Measurements from ENCODE around the gene PRKN.

PRKN gene

GRCh38 chr6:161361529-161361928 is 1366.0 kb downstream of the PRKN start:
- H3K9me3 ChIP-seq (ENCODE audit: control insufficient read depth, insufficient read depth, low read depth, low read length): peaks cover 7% of the 10 kb centered on the region; the same call in 1 of the 2 replicates

DNA sequence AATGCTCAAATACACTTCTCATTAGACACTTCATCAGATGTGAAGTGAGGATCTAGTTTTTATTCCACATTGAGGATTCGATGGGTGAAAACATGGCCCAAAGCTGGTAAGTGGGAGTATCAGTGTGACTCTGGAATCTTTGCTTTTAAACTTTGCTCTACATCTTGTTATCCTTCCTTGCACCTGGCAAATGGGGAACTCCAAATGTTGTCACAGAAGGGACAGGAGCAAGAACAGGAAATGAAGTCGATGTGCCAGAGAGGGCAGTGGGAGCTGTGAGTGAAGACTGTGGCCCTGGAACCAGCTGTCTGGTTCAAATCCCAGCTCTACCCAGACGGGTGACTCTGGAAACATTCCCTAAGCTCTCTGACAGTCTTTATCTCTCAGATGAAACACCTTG is 1367.0 kb downstream of the PRKN start:
- Histone ChIP-seq H3K27me3 (ENCODE audit: control insufficient read depth, insufficient read depth, low read length) (no peaks in the 10 kb centered on the region), H3K4me3 (ENCODE audit: low read depth, low read length) (no peak overlapping the region)

More at GRCh38 chr6:161361529-161361928, 1366.0 kb downstream of the PRKN start:
- no peak overlapping the region for H3K9ac ChIP-seq (ENCODE audit: low read length)
- H3K4me3 ChIP-seq (ENCODE audit: low read depth, low read length): no peak overlapping the region
- H3K36me3 ChIP-seq (ENCODE audit: control insufficient read depth, insufficient read depth, low read length): no peaks in the 10 kb centered on the region
- H3K4me1 ChIP-seq (ENCODE audit: control insufficient read depth, insufficient read depth, low read length): no peaks in the 10 kb centered on the region
- H3K27ac ChIP-seq (ENCODE audit: low read depth, low read length): no peak overlapping the region
- H3K27me3 ChIP-seq (ENCODE audit: control insufficient read depth, insufficient read depth, low read length): no peaks in the 10 kb centered on the region

DNA sequence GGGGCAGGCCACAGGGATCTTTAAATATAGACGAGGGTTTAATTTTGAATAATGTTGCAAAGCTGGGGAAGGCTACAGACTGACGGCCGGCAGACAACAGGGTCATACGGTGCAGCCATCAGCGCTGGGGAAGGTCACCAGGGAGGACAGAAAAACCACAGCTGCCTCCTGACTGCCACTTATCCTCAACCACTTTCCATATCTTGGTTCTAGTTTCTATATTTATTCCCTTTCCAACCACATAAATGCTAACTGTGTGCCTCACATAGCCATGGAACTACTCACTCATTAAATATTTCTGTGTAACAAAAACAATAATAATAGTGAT is 1368.0 kb downstream of the PRKN start:
- no peaks in the 10 kb centered on the region for H3K27me3 ChIP-seq (ENCODE audit: control insufficient read depth, insufficient read depth, low read length)
- no peaks in the 10 kb centered on the region for H3K36me3 ChIP-seq (ENCODE audit: control insufficient read depth, insufficient read depth, low read length)
- no peak overlapping the region for H3K27ac ChIP-seq (ENCODE audit: low read depth, low read length)
- H3K4me1 ChIP-seq (ENCODE audit: control insufficient read depth, insufficient read depth, low read length): 0 out of 2 replicates have a peak, but pooled peaks cover under 1% of the 10 kb centered on the region
- H3K9me3 ChIP-seq (ENCODE audit: control insufficient read depth, insufficient read depth, low read depth, low read length): peaks cover 4% of the 10 kb centered on the region; the same call in 1 of the 2 replicates
- no peak overlapping the region for H3K9ac ChIP-seq (ENCODE audit: low read length)
- H3K4me3 ChIP-seq (ENCODE audit: low read depth, low read length): no peak overlapping the region

More for the DNA sequence above, 1367.0 kb downstream of the PRKN start:
- Histone ChIP-seq H3K9me3 (ENCODE audit: control insufficient read depth, insufficient read depth, low read depth, low read length) (peaks cover 4% of the 10 kb centered on the region; the same call in 1 of the 2 replicates), H3K27ac (ENCODE audit: low read depth, low read length) (no peak overlapping the region), H3K4me1 (ENCODE audit: control insufficient read depth, insufficient read depth, low read length) (no peaks in the 10 kb centered on the region), H3K9ac (ENCODE audit: low read length) (no peak overlapping the region), H3K36me3 (ENCODE audit: control insufficient read depth, insufficient read depth, low read length) (no peaks in the 10 kb centered on the region)

DNA sequence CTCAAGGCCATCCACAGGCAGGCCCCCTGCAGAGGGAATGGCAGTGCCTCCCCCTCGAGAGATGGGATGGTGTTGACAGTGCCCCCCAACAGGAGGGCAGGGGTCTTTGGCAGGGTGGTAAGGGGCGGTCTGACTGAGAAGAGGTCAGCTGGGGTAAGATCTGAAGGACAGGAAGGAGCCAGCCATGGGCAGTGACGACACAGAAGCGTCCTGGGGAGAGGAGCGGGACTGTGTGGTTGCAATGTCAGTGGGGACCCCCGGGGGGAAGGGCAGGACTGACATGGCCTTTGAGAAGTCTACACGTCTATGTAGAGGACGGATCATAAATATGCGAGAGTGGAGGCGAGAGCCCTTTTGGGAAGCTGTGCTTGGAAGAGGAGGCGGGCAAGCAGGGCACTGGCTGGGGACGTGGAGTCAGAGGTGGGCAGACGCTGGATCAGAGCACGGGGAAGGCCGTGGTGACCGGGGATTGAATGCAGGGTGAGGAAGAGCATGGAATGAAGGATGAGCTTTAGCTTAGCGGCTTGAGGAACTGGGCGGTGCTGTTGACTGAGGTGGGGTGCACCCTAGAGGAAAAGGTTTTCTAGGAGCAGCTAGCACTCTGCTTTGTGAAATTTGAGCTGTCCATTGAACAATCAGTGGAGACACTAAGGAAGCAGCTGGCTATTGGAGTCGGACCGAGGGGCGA is 1371.3 kb downstream of the PRKN start:
- no peak overlapping the region for H3K9ac ChIP-seq (ENCODE audit: low read length)
- no peaks in the 10 kb centered on the region for H3K9me3 ChIP-seq (ENCODE audit: control insufficient read depth, insufficient read depth, low read depth, low read length)
- H3K27me3 ChIP-seq (ENCODE audit: control insufficient read depth, insufficient read depth, low read length): no peaks in the 10 kb centered on the region
- H3K4me1 ChIP-seq (ENCODE audit: control insufficient read depth, insufficient read depth, low read length): peaks cover 9% of the 10 kb centered on the region; the same call in 1 of the 2 replicates
- H3K4me3 ChIP-seq (ENCODE audit: low read depth, low read length): no peak overlapping the region
- no peaks in the 10 kb centered on the region for H3K36me3 ChIP-seq (ENCODE audit: control insufficient read depth, insufficient read depth, low read length)
- H3K27ac ChIP-seq (ENCODE audit: low read depth, low read length): no peak overlapping the region

DNA sequence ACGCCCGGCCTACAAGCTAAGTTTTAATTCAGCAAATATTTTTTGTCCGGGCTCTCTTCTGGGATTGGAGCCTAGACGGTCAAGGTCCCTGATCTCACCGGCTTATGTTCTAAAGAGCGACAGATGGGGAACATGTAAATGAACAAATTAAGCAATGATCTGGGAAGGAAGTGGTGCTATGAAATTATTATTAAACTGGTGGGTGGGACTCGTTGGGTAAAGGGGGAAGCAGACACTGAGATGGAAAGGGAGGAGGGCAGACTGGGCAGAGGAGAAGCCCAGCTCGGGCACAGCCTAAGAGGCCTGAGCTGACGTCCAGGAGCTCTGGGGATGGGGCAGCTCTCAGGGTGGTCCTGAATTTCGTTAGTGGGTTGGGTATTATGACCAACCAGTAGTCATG is 1371.9 kb downstream of the PRKN start:
- Histone ChIP-seq H3K36me3 (ENCODE audit: control insufficient read depth, insufficient read depth, low read length) (no peaks in the 10 kb centered on the region), H3K27ac (ENCODE audit: low read depth, low read length) (no peak overlapping the region), H3K27me3 (ENCODE audit: control insufficient read depth, insufficient read depth, low read length) (no peaks in the 10 kb centered on the region), H3K9me3 (ENCODE audit: control insufficient read depth, insufficient read depth, low read depth, low read length) (no peaks in the 10 kb centered on the region), H3K4me1 (ENCODE audit: control insufficient read depth, insufficient read depth, low read length) (peaks cover 9% of the 10 kb centered on the region; the same call in 1 of the 2 replicates), H3K9ac (ENCODE audit: low read length) (no peak overlapping the region), H3K4me3 (ENCODE audit: low read depth, low read length) (no peak overlapping the region)

GRCh38 chr6:161354956-161355355 is 1372.6 kb downstream of the PRKN start:
- peaks cover 9% of the 10 kb centered on the region; the same call in 1 of the 2 replicates for H3K4me1 ChIP-seq (ENCODE audit: control insufficient read depth, insufficient read depth, low read length)
- H3K4me3 ChIP-seq (ENCODE audit: low read depth, low read length): no peak overlapping the region
- H3K27ac ChIP-seq (ENCODE audit: low read depth, low read length): no peak overlapping the region
- no peaks in the 10 kb centered on the region for H3K9me3 ChIP-seq (ENCODE audit: control insufficient read depth, insufficient read depth, low read depth, low read length)
- no peaks in the 10 kb centered on the region for H3K27me3 ChIP-seq (ENCODE audit: control insufficient read depth, insufficient read depth, low read length)
- H3K36me3 ChIP-seq (ENCODE audit: control insufficient read depth, insufficient read depth, low read length): no peaks in the 10 kb centered on the region
- no peak overlapping the region for H3K9ac ChIP-seq (ENCODE audit: low read length)

DNA sequence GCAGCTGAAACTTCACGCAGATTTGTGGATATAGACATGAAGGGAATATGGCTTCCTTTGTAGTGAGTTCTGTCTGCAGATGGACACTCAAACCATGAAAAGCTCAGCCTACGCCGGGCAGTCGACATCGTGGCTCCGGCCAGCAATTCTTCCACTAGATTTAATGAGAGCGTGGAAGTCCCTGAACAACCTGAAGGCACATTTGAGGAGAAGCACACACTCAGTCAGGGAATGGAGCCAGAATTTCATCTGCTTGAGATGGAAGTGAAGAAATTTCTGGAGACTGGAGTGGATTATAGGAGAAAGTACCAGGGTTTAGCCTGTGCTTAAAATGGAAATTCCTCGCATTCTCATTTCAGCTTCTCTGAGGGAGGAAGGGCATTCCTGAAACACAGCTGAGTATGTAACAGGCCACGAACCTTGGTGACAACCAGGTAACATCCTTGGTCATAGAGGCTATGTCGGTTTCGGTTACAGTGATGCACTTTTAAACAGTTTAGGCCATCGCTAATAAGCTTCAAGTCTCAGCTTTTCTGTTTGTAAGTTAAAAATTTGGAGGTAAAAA is 1373.2 kb downstream of the PRKN start:
- Histone ChIP-seq H3K9ac (ENCODE audit: low read length) (no peak overlapping the region), H3K27ac (ENCODE audit: low read depth, low read length) (no peak overlapping the region), H3K27me3 (ENCODE audit: control insufficient read depth, insufficient read depth, low read length) (no peaks in the 10 kb centered on the region), H3K9me3 (ENCODE audit: control insufficient read depth, insufficient read depth, low read depth, low read length) (no peaks in the 10 kb centered on the region), H3K4me1 (ENCODE audit: control insufficient read depth, insufficient read depth, low read length) (peaks cover 9% of the 10 kb centered on the region; the same call in 1 of the 2 replicates), H3K36me3 (ENCODE audit: control insufficient read depth, insufficient read depth, low read length) (no peaks in the 10 kb centered on the region), H3K4me3 (ENCODE audit: low read depth, low read length) (no peak overlapping the region)

DNA sequence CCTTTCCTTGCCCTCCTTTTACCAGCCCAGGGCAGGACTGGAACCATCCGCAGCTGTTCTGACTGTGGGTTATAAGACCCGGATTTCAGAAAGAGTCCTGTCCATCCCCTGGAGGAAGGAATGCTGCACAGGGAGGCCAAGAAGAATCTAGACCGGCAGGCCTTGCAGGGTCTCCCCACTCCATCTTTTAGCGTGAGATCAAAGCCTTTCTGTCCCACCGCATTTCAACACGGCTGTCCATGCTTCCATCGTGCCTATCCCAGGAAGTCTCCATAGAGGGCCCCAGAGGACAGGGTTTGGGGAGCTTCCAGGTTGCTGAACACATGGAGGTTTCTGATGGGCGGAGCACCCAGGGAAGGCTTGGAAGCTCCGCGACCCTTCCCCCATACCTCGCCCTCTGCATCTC is 1374.4 kb downstream of the PRKN start:
- no peak overlapping the region for H3K9ac ChIP-seq (ENCODE audit: low read length)
- no peaks in the 10 kb centered on the region for H3K36me3 ChIP-seq (ENCODE audit: control insufficient read depth, insufficient read depth, low read length)
- H3K9me3 ChIP-seq (ENCODE audit: control insufficient read depth, insufficient read depth, low read depth, low read length): no peaks in the 10 kb centered on the region
- H3K4me3 ChIP-seq (ENCODE audit: low read depth, low read length): no peak overlapping the region
- H3K27ac ChIP-seq (ENCODE audit: low read depth, low read length): no peak overlapping the region
- no peaks in the 10 kb centered on the region for H3K27me3 ChIP-seq (ENCODE audit: control insufficient read depth, insufficient read depth, low read length)
- H3K4me1 ChIP-seq (ENCODE audit: control insufficient read depth, insufficient read depth, low read length): peaks cover 9% of the 10 kb centered on the region; the same call in 1 of the 2 replicates

GRCh38 chr6:161351858-161352257 is 1375.7 kb downstream of the PRKN start:
- Histone ChIP-seq H3K36me3 (ENCODE audit: control insufficient read depth, insufficient read depth, low read length) (no peaks in the 10 kb centered on the region), H3K9ac (ENCODE audit: low read length) (no peak overlapping the region), H3K27ac (ENCODE audit: low read depth, low read length) (no peak overlapping the region), H3K9me3 (ENCODE audit: control insufficient read depth, insufficient read depth, low read depth, low read length) (no peaks in the 10 kb centered on the region), H3K4me1 (ENCODE audit: control insufficient read depth, insufficient read depth, low read length) (peaks cover 9% of the 10 kb centered on the region; the same call in 1 of the 2 replicates), H3K4me3 (ENCODE audit: low read depth, low read length) (no peak overlapping the region), H3K27me3 (ENCODE audit: control insufficient read depth, insufficient read depth, low read length) (no peaks in the 10 kb centered on the region)

DNA sequence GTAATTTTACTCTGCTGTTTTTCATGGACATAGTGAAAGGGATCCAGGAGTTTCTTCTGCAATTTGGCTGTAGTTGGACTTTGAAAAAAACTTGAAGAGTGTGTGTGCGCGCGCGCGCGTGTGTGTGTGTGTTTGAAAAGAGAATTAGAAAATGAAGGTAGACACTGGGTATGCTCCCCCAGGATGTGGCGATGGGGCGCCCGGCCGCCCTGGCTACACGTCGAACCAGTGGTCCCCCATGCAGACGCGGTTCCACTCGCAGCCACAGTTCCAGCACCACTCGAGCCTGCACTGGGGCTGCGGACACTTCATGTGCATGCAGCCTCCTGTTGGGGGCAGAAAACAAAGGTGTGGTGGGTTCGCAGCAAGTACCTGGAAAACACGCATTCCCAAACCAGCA is 1377.7 kb downstream of the PRKN start:
- Histone ChIP-seq H3K9me3 (ENCODE audit: control insufficient read depth, insufficient read depth, low read depth, low read length) (no peaks in the 10 kb centered on the region), H3K4me3 (ENCODE audit: low read depth, low read length) (no peak overlapping the region), H3K9ac (ENCODE audit: low read length) (no peak overlapping the region), H3K36me3 (ENCODE audit: control insufficient read depth, insufficient read depth, low read length) (no peaks in the 10 kb centered on the region), H3K27ac (ENCODE audit: low read depth, low read length) (no peak overlapping the region), H3K27me3 (ENCODE audit: control insufficient read depth, insufficient read depth, low read length) (no peaks in the 10 kb centered on the region), H3K4me1 (ENCODE audit: control insufficient read depth, insufficient read depth, low read length) (peaks cover 9% of the 10 kb centered on the region; the same call in 1 of the 2 replicates)

GRCh38 chr6:161348628-161348994 is 1379.0 kb downstream of the PRKN start:
- H3K27ac ChIP-seq (ENCODE audit: low read depth, low read length): no peak overlapping the region
- H3K9ac ChIP-seq (ENCODE audit: low read length): no peak overlapping the region
- no peaks in the 10 kb centered on the region for H3K9me3 ChIP-seq (ENCODE audit: control insufficient read depth, insufficient read depth, low read depth, low read length)
- H3K36me3 ChIP-seq (ENCODE audit: control insufficient read depth, insufficient read depth, low read length): no peaks in the 10 kb centered on the region
- H3K4me3 ChIP-seq (ENCODE audit: low read depth, low read length): no peak overlapping the region
- peaks cover 2% of the 10 kb centered on the region; the same call in 1 of the 2 replicates for H3K4me1 ChIP-seq (ENCODE audit: control insufficient read depth, insufficient read depth, low read length)
- H3K27me3 ChIP-seq (ENCODE audit: control insufficient read depth, insufficient read depth, low read length): no peaks in the 10 kb centered on the region

Data from HUES6 (cell line).